BE2C (cell line): ENCODE results near the gene MYO7A.
A peak's percentile ranks its signal among the peaks of the same experiment; 100 is the strongest.

Experiments
- DNase-seq: peaks from one replicate; pipeline ENCODE4 v3.0.0-alpha.2; 2020
- H3K27me3 ChIP-seq: fragments of 250-450 bp; sonication (Bioruptor Pico); 2 replicates; pipeline ENCODE4 v1.5.1; 2020; ENCODE audit warnings: mild to moderate bottlenecking
- H3K36me3 ChIP-seq: fragments of 250-450 bp; sonication (Bioruptor Pico); 2 replicates; pipeline ENCODE4 v1.5.1; 2020; ENCODE audit warnings: mild to moderate bottlenecking
- H3K4me1 ChIP-seq: fragments of 250-450 bp; sonication (Bioruptor Pico); 2 replicates; pipeline ENCODE4 v1.5.1; 2020
- H3K4me3 ChIP-seq: 2 replicates; pipeline ENCODE4 v1.5.1; 2011; ENCODE audit warnings: low read depth, low read length
- H3K9me3 ChIP-seq: fragments of 250-450 bp; sonication (Bioruptor Pico); 2 replicates; pipeline ENCODE4 v1.5.1; 2020
- TF ChIP-seq, protein P1 (sequence below): IDR thresholded peaks from 2 replicates; pipeline ENCODE4 v1.5.1; 2012; ENCODE audit warnings: mild to moderate bottlenecking, low read depth, low read length

Gene MYO7A

DNA sequence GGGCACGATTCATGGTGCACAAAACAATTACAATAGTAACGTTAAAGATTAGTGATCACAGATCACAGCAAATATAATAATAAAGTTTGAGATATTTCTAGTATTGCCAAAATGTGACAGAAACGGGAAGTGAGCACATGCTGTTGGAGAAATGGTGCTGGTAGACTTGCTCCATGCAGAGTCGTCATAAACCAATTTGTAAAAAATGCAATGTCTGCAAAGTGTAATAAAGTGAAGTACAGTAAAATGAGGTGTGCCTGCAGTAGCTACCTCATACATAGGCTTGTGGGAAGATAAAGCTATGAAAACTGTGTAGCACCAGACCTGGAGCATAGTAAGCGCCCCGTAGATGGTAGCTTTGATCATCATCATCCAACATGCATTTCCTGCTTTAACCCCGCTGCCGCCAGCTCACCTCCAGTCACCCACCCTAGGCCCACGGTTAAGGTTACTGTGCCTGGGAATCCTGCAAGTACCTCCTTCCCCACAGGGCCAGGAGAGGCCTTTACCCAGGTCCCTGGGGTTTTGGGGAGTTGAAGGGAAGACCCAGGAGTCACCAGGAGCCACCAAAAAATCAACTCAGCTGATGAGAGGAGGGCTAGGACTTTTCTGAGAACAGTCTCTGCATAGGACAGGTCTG, 59.2 kb downstream of the MYO7A start:
- no peak for DNase-seq
- H3K4me3 ChIP-seq = no peak overlapping the region
- no peaks in the 10 kb centered on the region for H3K4me1 ChIP-seq
- no peaks in the 10 kb centered on the region for H3K27me3 ChIP-seq
- H3K9me3 ChIP-seq = no peaks in the 10 kb centered on the region
- no peaks in the 10 kb centered on the region for H3K36me3 ChIP-seq
- TF ChIP-seq, protein P1, sequence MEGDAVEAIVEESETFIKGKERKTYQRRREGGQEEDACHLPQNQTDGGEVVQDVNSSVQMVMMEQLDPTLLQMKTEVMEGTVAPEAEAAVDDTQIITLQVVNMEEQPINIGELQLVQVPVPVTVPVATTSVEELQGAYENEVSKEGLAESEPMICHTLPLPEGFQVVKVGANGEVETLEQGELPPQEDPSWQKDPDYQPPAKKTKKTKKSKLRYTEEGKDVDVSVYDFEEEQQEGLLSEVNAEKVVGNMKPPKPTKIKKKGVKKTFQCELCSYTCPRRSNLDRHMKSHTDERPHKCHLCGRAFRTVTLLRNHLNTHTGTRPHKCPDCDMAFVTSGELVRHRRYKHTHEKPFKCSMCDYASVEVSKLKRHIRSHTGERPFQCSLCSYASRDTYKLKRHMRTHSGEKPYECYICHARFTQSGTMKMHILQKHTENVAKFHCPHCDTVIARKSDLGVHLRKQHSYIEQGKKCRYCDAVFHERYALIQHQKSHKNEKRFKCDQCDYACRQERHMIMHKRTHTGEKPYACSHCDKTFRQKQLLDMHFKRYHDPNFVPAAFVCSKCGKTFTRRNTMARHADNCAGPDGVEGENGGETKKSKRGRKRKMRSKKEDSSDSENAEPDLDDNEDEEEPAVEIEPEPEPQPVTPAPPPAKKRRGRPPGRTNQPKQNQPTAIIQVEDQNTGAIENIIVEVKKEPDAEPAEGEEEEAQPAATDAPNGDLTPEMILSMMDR = no peak

DNA sequence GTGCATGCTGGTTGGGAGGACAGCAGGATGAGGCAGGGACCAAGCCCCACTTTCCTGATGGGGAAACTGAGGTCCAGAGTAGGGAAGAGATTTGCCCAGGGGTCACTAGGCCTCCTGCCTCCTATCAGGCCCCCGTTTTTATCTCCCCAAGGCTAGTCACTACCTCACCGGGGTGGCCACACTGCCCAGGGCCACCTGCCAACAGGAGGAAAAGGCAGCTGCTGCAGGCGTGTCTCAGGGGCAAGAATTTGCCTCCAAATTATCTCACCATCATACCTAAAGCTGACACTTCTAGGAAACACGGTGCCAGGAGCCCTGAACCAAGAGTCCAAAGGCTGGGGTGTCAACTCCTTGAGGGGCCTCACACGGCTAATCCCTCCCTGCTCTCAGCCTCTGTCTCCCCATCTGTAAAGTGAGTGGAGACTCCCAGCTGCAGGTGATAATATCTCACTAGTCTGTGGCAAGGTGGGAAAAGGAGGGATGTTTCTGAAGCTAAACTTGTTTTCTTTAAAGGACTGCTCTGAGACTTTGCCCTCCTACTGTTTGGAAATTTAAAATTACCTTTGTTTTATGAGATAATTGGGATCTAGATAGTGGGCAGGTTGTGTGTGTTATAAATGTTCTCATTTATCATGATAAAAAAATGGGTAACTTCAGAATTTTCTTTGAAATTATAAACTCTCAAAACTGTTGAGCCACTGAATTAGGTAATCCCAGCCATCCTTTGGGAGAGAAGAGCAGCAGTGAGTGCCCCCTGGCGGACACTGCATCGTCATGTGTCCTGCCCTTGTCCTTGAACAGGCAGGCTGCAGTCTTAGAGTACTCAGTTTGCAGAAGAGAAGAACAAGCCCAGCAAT, 60.0 kb downstream of the MYO7A start:
- DNase-seq = peak; percentile 84
- TF ChIP-seq, protein P1 = peak; percentile 96
- no peaks in the 10 kb centered on the region for H3K9me3 ChIP-seq
- H3K36me3 ChIP-seq = no peaks in the 10 kb centered on the region
- no peak overlapping the region for H3K4me3 ChIP-seq
- no peaks in the 10 kb centered on the region for H3K4me1 ChIP-seq
- no peaks in the 10 kb centered on the region for H3K27me3 ChIP-seq

DNA sequence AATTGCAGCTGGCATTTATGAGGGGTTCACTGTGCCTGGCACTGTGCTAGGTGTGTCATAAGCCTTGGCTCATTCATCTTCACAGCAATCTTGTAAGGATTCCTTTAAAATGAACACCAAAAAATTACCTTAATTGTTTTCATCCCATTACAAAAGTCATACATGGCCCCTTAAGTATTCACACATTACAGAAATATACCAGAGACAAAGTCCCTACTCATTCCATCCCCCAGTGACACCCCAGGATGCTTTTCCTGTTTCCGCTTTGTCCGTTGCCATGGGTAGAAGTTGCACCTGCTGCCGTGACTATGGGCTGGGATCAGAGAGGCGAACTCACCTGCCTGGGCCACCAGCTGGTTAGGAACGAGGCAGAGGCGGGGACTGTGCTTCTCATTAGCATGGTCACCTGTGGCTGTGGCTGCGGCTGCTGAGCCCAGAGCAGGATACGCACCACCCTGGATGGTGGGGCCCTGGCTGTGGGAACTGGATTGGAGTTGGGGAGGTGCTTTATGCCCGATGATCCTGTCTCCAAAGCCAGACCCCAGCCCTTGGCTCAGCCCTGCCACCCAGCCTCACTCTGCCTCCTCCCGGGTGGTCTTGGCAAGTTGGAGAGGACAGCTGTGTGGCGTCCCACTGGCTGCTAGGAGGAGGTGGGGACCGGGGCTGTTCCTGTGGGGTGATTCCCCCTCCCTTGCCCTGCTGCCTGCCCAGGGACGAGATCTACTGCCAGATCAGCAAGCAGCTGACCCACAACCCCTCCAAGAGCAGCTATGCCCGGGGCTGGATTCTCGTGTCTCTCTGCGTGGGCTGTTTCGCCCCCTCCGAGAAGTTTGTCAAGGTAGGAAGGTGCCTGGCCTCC, 60.8 kb downstream of the MYO7A start:
- no peaks in the 10 kb centered on the region for H3K4me1 ChIP-seq

DNA sequence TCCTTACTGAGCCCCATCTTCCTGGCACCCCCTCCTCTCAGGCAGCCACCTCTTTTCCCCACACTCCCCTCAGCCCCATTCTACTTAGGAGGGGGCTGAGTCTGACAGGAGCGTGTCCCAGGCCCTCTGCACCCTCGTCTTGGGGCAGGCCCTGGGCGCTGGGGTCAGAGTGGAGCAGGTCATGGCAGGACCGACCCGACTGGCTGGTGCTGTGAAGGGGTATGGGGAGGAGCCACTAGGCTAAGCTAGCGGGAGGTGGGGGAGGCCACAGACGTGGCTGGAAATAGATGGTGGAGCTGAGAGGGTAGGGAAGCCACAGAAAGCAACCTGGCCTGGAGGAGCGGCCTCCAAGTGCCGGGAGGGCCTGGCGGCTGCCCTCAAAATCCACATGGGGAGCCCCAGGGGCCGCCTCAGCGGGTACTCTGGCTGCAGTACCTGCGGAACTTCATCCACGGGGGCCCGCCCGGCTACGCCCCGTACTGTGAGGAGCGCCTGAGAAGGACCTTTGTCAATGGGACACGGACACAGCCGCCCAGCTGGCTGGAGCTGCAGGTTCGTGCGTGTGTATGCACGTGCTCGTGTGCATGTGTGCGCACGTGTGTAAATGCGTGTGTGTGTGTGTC, 61.7 kb downstream of the MYO7A start:
- Histone ChIP-seq H3K4me1 (no peaks in the 10 kb centered on the region), H3K4me3 (no peak overlapping the region), H3K27me3 (no peaks in the 10 kb centered on the region), H3K9me3 (no peaks in the 10 kb centered on the region), H3K36me3 (no peaks in the 10 kb centered on the region)
- TF ChIP-seq, protein P1 = no peak
- DNase-seq = no peak

More for the DNA sequence above, 60.8 kb downstream of the MYO7A start:
- H3K36me3 ChIP-seq = no peaks in the 10 kb centered on the region
- no peaks in the 10 kb centered on the region for H3K9me3 ChIP-seq
- no peaks in the 10 kb centered on the region for H3K27me3 ChIP-seq
- DNase-seq = no peak
- no peak overlapping the region for H3K4me3 ChIP-seq
- TF ChIP-seq, protein P1 = no peak

DNA sequence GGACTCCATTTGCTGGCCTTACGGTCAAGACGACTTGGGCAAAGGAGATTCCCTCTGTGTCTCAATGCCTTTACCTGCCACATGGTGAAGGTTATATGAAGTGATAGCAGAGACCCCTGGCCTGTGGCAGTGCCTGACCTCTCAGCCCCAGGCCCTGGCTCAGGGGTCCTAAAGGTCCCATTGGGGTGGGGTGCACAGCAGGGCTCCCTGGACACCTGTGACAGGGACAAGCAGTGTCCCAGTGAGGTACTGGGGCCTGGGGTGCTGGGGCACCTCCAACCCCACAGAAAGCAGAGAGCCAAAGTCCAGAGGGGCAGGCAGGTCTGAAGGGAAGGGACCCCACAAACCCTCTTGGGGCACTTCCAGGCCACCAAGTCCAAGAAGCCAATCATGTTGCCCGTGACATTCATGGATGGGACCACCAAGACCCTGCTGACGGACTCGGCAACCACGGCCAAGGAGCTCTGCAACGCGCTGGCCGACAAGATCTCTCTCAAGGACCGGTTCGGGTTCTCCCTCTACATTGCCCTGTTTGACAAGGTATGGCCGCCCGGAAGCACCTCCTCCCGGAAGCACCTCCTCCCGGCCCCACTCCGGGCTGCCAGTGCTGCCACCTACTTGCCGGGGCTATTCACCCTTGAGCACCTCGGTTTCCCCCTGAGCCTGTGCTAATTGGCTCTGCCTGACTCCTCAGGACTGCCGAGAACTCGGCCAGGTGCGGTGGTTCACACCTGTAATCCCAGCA, 62.5 kb downstream of the MYO7A start:
- Histone ChIP-seq H3K4me1 (no peaks in the 10 kb centered on the region), H3K36me3 (no peaks in the 10 kb centered on the region), H3K9me3 (no peaks in the 10 kb centered on the region), H3K4me3 (no peak overlapping the region), H3K27me3 (no peaks in the 10 kb centered on the region)
- TF ChIP-seq, protein P1 = no peak
- DNase-seq = no peak
